OCI-LY7 (cell line): Measurements from ENCODE around the gene SHH. TPM values are rescaled to one million over a fixed set of nuclear protein-coding genes. Genes with fewer than 3 reads are reported as not detected.

ENCODE experiments used
- BruUV-seq: library from RNA; stranded (reverse); fragments of 400-500 nt; replicated peaks from 2 replicates; lab custom pipeline; 2021; lab: Mats Ljungman, UMichigan
- CTCF ChIA-PET: fragments of 300-600 bp; sonication (Branson Sonifier 250); formaldehyde crosslinking; loops from one replicate; lab custom pipeline; 2022; ENCODE audit warnings: antibody characterized with exemption; ENCODE audit not compliant: unreplicated experiment; lab: Charles Lee
- POLR2A ChIA-PET: fragments of 300-600 bp; sonication (Branson Sonifier 250); formaldehyde crosslinking; loops from one replicate; lab custom pipeline; 2022; ENCODE audit warnings: antibody characterized with exemption; lab: Charles Lee
- DNase-seq: peaks from one replicate; pipeline ENCODE4 v3.0.0-alpha.2; 2015; ENCODE audit warnings: low spot score
- H2AFZ ChIP-seq: fragments of 200-600 bp; sonication (generic), shearing (Covaris generic); 2 replicates; pipeline ENCODE4 v1.6.1; 2014; ENCODE audit warnings: mild to moderate bottlenecking, antibody characterized with exemption, low read length, moderate library complexity
- H3K27ac ChIP-seq: fragments of 200-600 bp; sonication (generic); 2 replicates; pipeline ENCODE4 v1.5.1; 2014; ENCODE audit warnings: mixed run types, low read depth, mild to moderate bottlenecking, moderate library complexity, low read length, inconsistent platforms; ENCODE audit not compliant: poor library complexity, severe bottlenecking
- H3K36me3 ChIP-seq: fragments of 200-600 bp; sonication (generic); 2 replicates; pipeline ENCODE4 v1.6.1; 2014; ENCODE audit warnings: mild to moderate bottlenecking, antibody characterized with exemption, low read length, moderate library complexity, mixed read lengths; ENCODE audit not compliant: insufficient read depth
- H3K4me1 ChIP-seq: fragments of 200-600 bp; sonication (generic); 2 replicates; pipeline ENCODE4 v1.5.1; 2014; ENCODE audit warnings: mild to moderate bottlenecking, low read length; ENCODE audit not compliant: insufficient read depth, poor library complexity, severe bottlenecking
- H3K4me2 ChIP-seq: fragments of 200-600 bp; sonication (generic); 2 replicates; pipeline ENCODE4 v1.6.1; 2014; ENCODE audit warnings: mild to moderate bottlenecking, low read length
- H3K4me3 ChIP-seq: fragments of 200-600 bp; sonication (generic); 2 replicates; pipeline ENCODE4 v1.5.1; 2014; ENCODE audit warnings: mild to moderate bottlenecking, low read depth, low read length; ENCODE audit not compliant: poor library complexity, severe bottlenecking
- H3K79me2 ChIP-seq: fragments of 200-600 bp; sonication (generic); 2 replicates; pipeline ENCODE4 v1.6.1; 2016; ENCODE audit warnings: low read depth, mild to moderate bottlenecking, low read length, moderate library complexity, mixed read lengths; ENCODE audit not compliant: insufficient read depth
- H3K9me2 ChIP-seq: fragments of 200-600 bp; sonication (generic); 2 replicates; pipeline ENCODE4 v1.6.1; 2016; ENCODE audit warnings: mild to moderate bottlenecking, low read length, mixed read lengths; ENCODE audit not compliant: insufficient read depth
- H3K9me3 ChIP-seq: fragments of 200-600 bp; sonication (generic); 2 replicates; pipeline ENCODE4 v1.6.1; 2014; ENCODE audit warnings: mild to moderate bottlenecking, mixed run types, low read length, mixed read lengths
- H4K20me1 ChIP-seq: fragments of 200-600 bp; sonication (generic); 2 replicates; pipeline ENCODE4 v1.6.1; 2014; ENCODE audit warnings: mild to moderate bottlenecking, antibody characterized with exemption, low read length, moderate library complexity, mixed read lengths; ENCODE audit not compliant: insufficient read depth
- EZH2phosphoT487 ChIP-seq: fragments of 200-600 bp; sonication (generic); IDR thresholded peaks from 2 replicates; pipeline ENCODE4 v1.6.1; 2018; ENCODE audit warnings: low read depth, borderline replicate concordance, mild to moderate bottlenecking, mixed run types, antibody characterized with exemption, low read length, moderate library complexity, mixed read lengths
- intact Hi-C: fragments of 100-400 bp; cut with micrococcal nuclease; formaldehyde crosslinking; loops from one replicate; pipeline ENCODE4 v1.10.0; 2022; ENCODE audit not compliant: unreplicated experiment
- total RNA-seq, 2 experiments: library from RNA; depleted of rRNA in 1 of 2; stranded (reverse); fragments of >200 nt in 1 of 2; shearing (Covaris generic) in 1 of 2; gene quantifications; 2 replicates each; pipeline ENCODE4 v1.2.3, GENCODE V29; 2014 to 2022
- TF ChIP-seq, protein P1 (sequence below): fragments of 200-600 bp; sonication (generic); conservative IDR thresholded peaks from 2 replicates; pipeline ENCODE4 v1.5.1; 2014; ENCODE audit warnings: mild to moderate bottlenecking, antibody characterized with exemption, low read length, moderate library complexity, mixed read lengths

The SHH gene
- total RNA-seq, 2 experiments from 2014 or later, result not detected

DNA sequence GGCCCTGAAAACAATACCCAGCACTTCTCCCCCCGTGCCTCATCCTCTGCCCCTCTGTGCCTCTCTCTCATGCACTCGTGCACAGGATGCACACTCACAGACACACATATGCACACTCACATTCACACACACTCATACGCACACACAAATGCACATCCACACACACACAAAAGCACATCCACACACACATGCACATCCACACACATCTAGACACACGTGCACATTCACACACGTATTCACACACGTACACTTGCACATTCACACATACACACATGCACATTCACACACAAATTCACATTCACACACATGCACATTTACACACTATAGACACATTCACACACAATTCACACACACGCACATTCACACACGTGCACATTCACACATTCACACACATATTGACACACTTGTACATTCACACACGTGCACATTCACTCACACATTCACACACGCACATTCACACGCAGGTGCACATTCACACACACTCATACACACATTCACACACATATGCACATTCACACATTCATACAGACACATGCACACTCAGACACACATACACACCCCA, 19.2 kb downstream of the SHH start:
- H3K27ac ChIP-seq, result no peak overlapping the region
- no peaks in the 10 kb centered on the region for H3K9me2 ChIP-seq
- intact Hi-C loops, result loop anchor here (10.0 kb wide), 1 partner anchor 1032 kb away; no protein-coding TSS in a partner anchor
- CTCF ChIA-PET, result no interaction called here
- no peak overlapping the region for H2AFZ ChIP-seq
- H3K79me2 ChIP-seq, result no peaks in the 10 kb centered on the region
- H3K4me3 ChIP-seq, result no peak overlapping the region
- DNase-seq, result no peak
- no peak overlapping the region for H3K4me2 ChIP-seq
- no peaks in the 10 kb centered on the region for H3K4me1 ChIP-seq
- no peaks in the 10 kb centered on the region for H3K36me3 ChIP-seq
- TF ChIP-seq EZH2phosphoT487, result no peak
- TF ChIP-seq, protein P1, sequence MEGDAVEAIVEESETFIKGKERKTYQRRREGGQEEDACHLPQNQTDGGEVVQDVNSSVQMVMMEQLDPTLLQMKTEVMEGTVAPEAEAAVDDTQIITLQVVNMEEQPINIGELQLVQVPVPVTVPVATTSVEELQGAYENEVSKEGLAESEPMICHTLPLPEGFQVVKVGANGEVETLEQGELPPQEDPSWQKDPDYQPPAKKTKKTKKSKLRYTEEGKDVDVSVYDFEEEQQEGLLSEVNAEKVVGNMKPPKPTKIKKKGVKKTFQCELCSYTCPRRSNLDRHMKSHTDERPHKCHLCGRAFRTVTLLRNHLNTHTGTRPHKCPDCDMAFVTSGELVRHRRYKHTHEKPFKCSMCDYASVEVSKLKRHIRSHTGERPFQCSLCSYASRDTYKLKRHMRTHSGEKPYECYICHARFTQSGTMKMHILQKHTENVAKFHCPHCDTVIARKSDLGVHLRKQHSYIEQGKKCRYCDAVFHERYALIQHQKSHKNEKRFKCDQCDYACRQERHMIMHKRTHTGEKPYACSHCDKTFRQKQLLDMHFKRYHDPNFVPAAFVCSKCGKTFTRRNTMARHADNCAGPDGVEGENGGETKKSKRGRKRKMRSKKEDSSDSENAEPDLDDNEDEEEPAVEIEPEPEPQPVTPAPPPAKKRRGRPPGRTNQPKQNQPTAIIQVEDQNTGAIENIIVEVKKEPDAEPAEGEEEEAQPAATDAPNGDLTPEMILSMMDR, result no peak
- H4K20me1 ChIP-seq, result no peaks in the 10 kb centered on the region
- BruUV-seq, result no TSS peak
- no peaks in the 10 kb centered on the region for H3K9me3 ChIP-seq
- POLR2A ChIA-PET, result no interaction called here

DNA sequence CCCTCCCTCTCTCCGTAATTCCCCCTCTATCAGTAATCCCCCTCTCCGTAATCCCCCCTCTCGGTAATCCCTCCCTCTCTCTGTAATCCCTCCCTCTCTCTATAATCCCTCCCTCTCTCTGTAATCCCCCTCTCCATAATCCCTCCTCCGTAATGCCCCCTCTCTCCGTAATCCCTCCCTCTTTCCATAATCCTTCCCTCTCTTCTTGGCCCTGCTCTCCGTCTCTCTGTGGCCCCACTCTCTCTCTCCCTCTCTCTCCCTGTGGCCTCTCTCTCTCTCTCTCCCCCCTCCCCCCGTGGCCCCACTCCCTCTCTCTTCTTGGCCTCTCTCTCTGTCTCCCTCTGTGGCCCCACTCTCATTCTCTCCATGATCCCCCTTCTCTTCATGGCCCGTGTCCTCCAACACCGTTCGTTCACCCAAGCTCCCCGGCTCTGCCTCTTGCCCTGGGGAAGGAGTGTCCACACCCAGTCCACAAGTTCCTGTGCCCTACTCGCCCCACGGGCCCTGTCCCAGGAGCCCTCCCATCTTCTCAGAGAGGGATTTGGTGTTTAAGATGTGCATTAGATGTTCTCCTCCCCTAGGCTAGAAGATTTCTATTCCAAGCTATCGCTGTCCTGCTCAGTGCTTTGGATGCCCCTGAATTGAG, 19.8 kb downstream of the SHH start:
- CTCF ChIA-PET, result no interaction called here
- Histone ChIP-seq H3K27ac (no peak overlapping the region), H3K9me2 (no peaks in the 10 kb centered on the region), H3K4me1 (no peaks in the 10 kb centered on the region), H3K79me2 (no peaks in the 10 kb centered on the region), H3K4me3 (no peak overlapping the region), H2AFZ (no peak overlapping the region), H3K4me2 (no peak overlapping the region), H4K20me1 (no peaks in the 10 kb centered on the region), H3K9me3 (no peaks in the 10 kb centered on the region), H3K36me3 (no peaks in the 10 kb centered on the region)
- intact Hi-C loops, result loop anchor here (10.0 kb wide), 1 partner anchor 1032 kb away; no protein-coding TSS in a partner anchor
- POLR2A ChIA-PET, result no interaction called here
- no peak for DNase-seq
- TF ChIP-seq, protein P1, result no peak
- no peak for TF ChIP-seq EZH2phosphoT487
- no TSS peak for BruUV-seq

DNA sequence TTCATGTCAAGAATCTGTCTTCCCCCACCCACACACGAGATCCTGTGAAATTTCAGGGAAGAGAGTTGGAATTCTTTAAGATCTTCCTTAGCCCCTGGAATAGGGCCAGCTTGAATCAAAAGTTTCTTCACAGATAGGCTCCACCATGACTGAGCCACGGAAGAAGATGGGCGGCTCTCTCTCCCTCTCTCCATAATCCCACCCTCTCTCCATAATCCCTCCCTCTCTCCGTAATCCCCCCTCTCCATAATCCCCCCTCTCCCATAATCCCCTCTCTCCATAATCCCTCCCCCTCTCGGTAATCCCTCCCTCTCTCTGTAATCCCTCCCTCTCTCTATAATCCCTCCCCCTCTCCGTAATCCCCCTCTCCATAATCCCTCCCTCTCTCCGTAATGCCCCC, 20.4 kb downstream of the SHH start:
- ChIA-PET POLR2A (no interaction called here), CTCF (no interaction called here)
- Histone ChIP-seq H3K9me2 (no peaks in the 10 kb centered on the region), H3K27ac (no peak overlapping the region), H3K9me3 (no peaks in the 10 kb centered on the region), H3K4me1 (no peaks in the 10 kb centered on the region), H3K4me2 (no peak overlapping the region), H3K4me3 (no peak overlapping the region), H3K36me3 (no peaks in the 10 kb centered on the region), H4K20me1 (no peaks in the 10 kb centered on the region), H2AFZ (no peak overlapping the region), H3K79me2 (no peaks in the 10 kb centered on the region)
- BruUV-seq, result no TSS peak
- DNase-seq, result no peak
- TF ChIP-seq, protein P1, result no peak
- no peak for TF ChIP-seq EZH2phosphoT487
- intact Hi-C loops, result loop anchor here (10.0 kb wide), 1 partner anchor 1033 kb away; no protein-coding TSS in a partner anchor
